IPS DF 6.9 (cell line): ENCODE results near the gene TRIM9.

Experiments used
- DNase-seq: peaks from one replicate; pipeline ENCODE4 v3.0.0-alpha.2; 2013; ENCODE audit warnings: low read depth, low spot score
- H3K27ac ChIP-seq: one replicate; pipeline ENCODE4 v1.5.1; 2013; ENCODE audit warnings: low read length, control low read depth
- H3K27me3 ChIP-seq: 2 replicates; pipeline ENCODE4 v1.6.1; 2013; ENCODE audit warnings: mild to moderate bottlenecking, low read length; ENCODE audit not compliant: control insufficient read depth, insufficient read depth
- H3K36me3 ChIP-seq: 2 replicates; pipeline ENCODE4 v1.6.1; 2013; ENCODE audit warnings: low read length; ENCODE audit not compliant: control insufficient read depth, insufficient read depth
- H3K4me1 ChIP-seq: 2 replicates; pipeline ENCODE4 v1.6.1; 2013; ENCODE audit warnings: low read length; ENCODE audit not compliant: control insufficient read depth, insufficient read depth
- H3K4me3 ChIP-seq: 2 replicates; pipeline ENCODE4 v1.5.1; 2013; ENCODE audit warnings: mild to moderate bottlenecking, low read length
- H3K9me3 ChIP-seq: 2 replicates; pipeline ENCODE4 v1.6.1; 2013; ENCODE audit warnings: low read length, inconsistent platforms; ENCODE audit not compliant: control insufficient read depth, insufficient read depth
- whole genome bisulfite sequencing: extraction: QIAGEN DNeasy Blood & Tissue Kit; methylation state at CpG from one replicate; pipeline ENCODE4 v1.1.7; 2013; ENCODE audit warnings: mixed read lengths, missing lambda C conversion rate; ENCODE audit not compliant: insufficient read length, insufficient coverage; 5-methylcytosine and 5-hydroxymethylcytosine counted together

TRIM9 gene

GRCh38 chr14:51093371-51094281 lies 1.3 kb downstream of the TRIM9 start:
- DNase-seq, result no peak
- H3K4me3 ChIP-seq, result peak overlapping the region; percentile 55; the same call in 1 of the 2 replicates
- WGBS, result no CpG with 5 or more reads among the region's 68 CpGs

GRCh38 chr14:51092965-51093364 lies 1.9 kb downstream of the TRIM9 start:
- H3K27me3 ChIP-seq, result peaks cover 13% of the 10 kb centered on the region; the same call in 1 of the 2 replicates
- H3K9me3 ChIP-seq, result no peaks in the 10 kb centered on the region
- no peak overlapping the region for H3K27ac ChIP-seq
- peaks cover 5% of the 10 kb centered on the region for H3K4me1 ChIP-seq
- WGBS, result no CpG with 5 or more reads among the region's 7 CpGs
- no peak overlapping the region; the same call in 1 of the 2 replicates for H3K4me3 ChIP-seq
- H3K36me3 ChIP-seq, result no peaks in the 10 kb centered on the region
- DNase-seq, result no peak

More at GRCh38 chr14:51093371-51094281, 1.3 kb downstream of the TRIM9 start:
- peaks cover 5% of the 10 kb centered on the region for H3K4me1 ChIP-seq
- no peaks in the 10 kb centered on the region for H3K36me3 ChIP-seq
- no peaks in the 10 kb centered on the region for H3K9me3 ChIP-seq
- peaks cover 13% of the 10 kb centered on the region; the same call in 1 of the 2 replicates for H3K27me3 ChIP-seq
- no peak overlapping the region for H3K27ac ChIP-seq

- peaks cover 12% of the 10 kb centered on the region; the same call in 1 of the 2 replicates for H3K27me3 ChIP-seq
- H3K9me3 ChIP-seq, result no peaks in the 10 kb centered on the region
- DNase-seq, result no peak
- no peak overlapping the region for H3K27ac ChIP-seq
- no CpG with 5 or more reads among the region's 1 CpG for WGBS
- H3K36me3 ChIP-seq, result no peaks in the 10 kb centered on the region
- H3K4me3 ChIP-seq, result no peak overlapping the region
- H3K4me1 ChIP-seq, result peaks cover 5% of the 10 kb centered on the region
Measured at GRCh38 chr14:51089278-51089677, 5.6 kb downstream of the TRIM9 start.

- no peaks in the 10 kb centered on the region for H3K27me3 ChIP-seq
- H3K4me1 ChIP-seq, result 0 out of 2 replicates have a peak, but pooled peaks cover 2% of the 10 kb centered on the region
- DNase-seq, result no peak
- H3K36me3 ChIP-seq, result no peaks in the 10 kb centered on the region
- no peak overlapping the region for H3K4me3 ChIP-seq
- no CpG with 5 or more reads among the region's 3 CpGs for WGBS
- no peak overlapping the region for H3K27ac ChIP-seq
- no peaks in the 10 kb centered on the region for H3K9me3 ChIP-seq
Measured at GRCh38 chr14:51087031-51087441, 7.9 kb downstream of the TRIM9 start.

DNA sequence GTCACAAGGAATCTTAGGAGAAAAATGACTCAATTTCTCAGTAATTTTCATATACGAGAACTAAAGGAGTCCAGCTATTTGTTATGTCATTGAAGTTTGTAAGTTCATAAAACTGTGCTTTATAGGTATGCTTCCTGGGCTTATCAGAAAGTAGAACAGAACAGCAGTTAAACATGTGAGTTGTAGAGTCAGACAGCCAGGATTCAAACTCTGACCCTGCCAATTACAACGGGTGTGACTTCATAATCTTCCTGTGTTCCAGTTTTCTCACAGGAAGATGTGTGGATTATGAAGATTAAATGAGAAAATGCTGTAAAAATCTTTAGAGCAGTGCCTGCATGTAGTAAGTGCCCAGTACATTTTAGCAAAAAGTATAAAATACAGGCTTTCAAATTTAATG lies 8.9 kb downstream of the TRIM9 start:
- Histone ChIP-seq H3K9me3 (no peaks in the 10 kb centered on the region), H3K36me3 (no peaks in the 10 kb centered on the region), H3K27me3 (no peaks in the 10 kb centered on the region), H3K27ac (no peak overlapping the region), H3K4me1 (0 out of 2 replicates have a peak, but pooled peaks cover 2% of the 10 kb centered on the region), H3K4me3 (no peak overlapping the region)
- no peak for DNase-seq
- WGBS, result no CpG with 5 or more reads among the region's 2 CpGs

DNA sequence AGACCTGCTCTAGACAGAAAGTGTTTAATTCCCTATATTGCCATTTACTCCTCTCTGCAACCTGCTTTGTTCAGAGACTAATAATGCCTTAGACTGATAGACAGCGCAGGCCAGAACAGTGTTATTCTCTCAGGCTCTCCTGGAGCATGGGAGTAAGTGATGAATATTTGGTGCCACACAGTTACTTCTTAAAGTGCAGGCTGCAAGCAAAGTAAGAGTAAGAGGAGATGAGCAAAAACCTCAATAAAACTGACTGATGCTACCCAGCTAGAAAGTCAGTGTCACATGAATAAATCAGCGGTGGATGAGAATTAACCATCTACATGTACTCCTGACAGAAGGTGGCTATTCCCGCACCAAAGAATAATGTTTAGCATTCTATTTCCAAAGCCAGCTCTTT lies 9.9 kb downstream of the TRIM9 start:
- no peak for DNase-seq
- Histone ChIP-seq H3K27me3 (no peaks in the 10 kb centered on the region), H3K4me1 (no peaks in the 10 kb centered on the region), H3K27ac (no peak overlapping the region), H3K4me3 (no peak overlapping the region), H3K36me3 (no peaks in the 10 kb centered on the region), H3K9me3 (no peaks in the 10 kb centered on the region)
- no CpG with 5 or more reads among the region's 3 CpGs for WGBS

- H3K9me3 ChIP-seq, result no peaks in the 10 kb centered on the region
- H3K4me3 ChIP-seq, result no peak overlapping the region
- H3K36me3 ChIP-seq, result no peaks in the 10 kb centered on the region
- no peak for DNase-seq
- no peak overlapping the region for H3K27ac ChIP-seq
- no peaks in the 10 kb centered on the region for H3K4me1 ChIP-seq
- no peaks in the 10 kb centered on the region for H3K27me3 ChIP-seq
Measured at GRCh38 chr14:51084507-51084906, 10.4 kb downstream of the TRIM9 start.

DNA sequence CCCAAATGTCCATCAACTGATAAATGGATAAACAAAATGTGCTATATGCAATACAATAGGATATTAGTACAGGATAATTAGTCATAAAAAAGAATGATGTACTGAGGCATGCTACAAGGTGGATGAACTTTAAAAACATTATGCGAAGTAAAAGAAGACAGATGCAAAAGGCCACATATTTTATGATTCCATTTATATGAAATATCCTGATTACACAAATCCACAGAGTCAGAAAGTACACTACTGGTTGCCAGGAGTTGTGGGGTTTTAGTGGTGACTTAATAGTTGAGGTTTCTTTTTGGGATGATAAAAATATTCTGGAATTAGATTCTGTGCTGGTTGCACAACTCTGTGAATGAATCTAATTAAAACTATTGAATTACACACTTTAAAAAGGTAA lies 12.6 kb downstream of the TRIM9 start:
- no peaks in the 10 kb centered on the region for H3K27me3 ChIP-seq
- no peak overlapping the region for H3K4me3 ChIP-seq
- DNase-seq, result no peak
- H3K27ac ChIP-seq, result no peak overlapping the region
- no peaks in the 10 kb centered on the region for H3K36me3 ChIP-seq
- H3K9me3 ChIP-seq, result no peaks in the 10 kb centered on the region
- WGBS, result no CpG with 5 or more reads among the region's 1 CpG
- H3K4me1 ChIP-seq, result no peaks in the 10 kb centered on the region

- no CpG with 5 or more reads among the region's 3 CpGs for WGBS
- Histone ChIP-seq H3K36me3 (no peaks in the 10 kb centered on the region), H3K9me3 (no peaks in the 10 kb centered on the region), H3K4me3 (no peak overlapping the region), H3K27me3 (no peaks in the 10 kb centered on the region), H3K27ac (no peak overlapping the region), H3K4me1 (no peaks in the 10 kb centered on the region)
- no peak for DNase-seq
Measured at GRCh38 chr14:51081712-51082111, 13.2 kb downstream of the TRIM9 start.

DNA sequence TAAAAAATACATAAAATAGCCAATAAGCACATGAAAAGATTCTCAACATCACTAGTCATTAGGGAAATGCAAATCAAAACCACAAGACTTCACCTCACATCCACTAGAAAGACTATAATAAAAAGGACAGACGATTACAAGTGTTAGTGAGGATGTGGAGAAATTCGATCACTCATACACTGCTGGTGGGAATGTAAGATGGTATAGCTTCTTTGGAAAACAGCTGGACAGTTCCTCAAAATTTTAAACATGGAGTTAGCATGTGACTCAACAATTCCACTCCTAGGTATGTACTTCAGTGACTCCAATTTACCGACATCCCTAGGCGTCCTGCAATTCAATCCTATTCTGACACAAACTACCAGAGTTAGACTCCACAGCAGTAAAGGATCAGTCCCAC lies 13.7 kb downstream of the TRIM9 start:
- Histone ChIP-seq H3K9me3 (no peaks in the 10 kb centered on the region), H3K27ac (no peak overlapping the region), H3K4me1 (no peaks in the 10 kb centered on the region), H3K27me3 (no peaks in the 10 kb centered on the region), H3K36me3 (no peaks in the 10 kb centered on the region), H3K4me3 (no peak overlapping the region)
- DNase-seq, result no peak
- no CpG with 5 or more reads among the region's 4 CpGs for WGBS

GRCh38 chr14:51080645-51081044 lies 14.3 kb downstream of the TRIM9 start:
- Histone ChIP-seq H3K9me3 (no peaks in the 10 kb centered on the region), H3K27me3 (no peaks in the 10 kb centered on the region), H3K4me3 (no peak overlapping the region), H3K4me1 (no peaks in the 10 kb centered on the region), H3K36me3 (no peaks in the 10 kb centered on the region), H3K27ac (no peak overlapping the region)
- no peak for DNase-seq
- no CpG with 5 or more reads among the region's 3 CpGs for WGBS
